ENCODE measurements around the gene SCN9A.
"Not testable (repeated sequence)": the region's sequence is repeated elsewhere in the genome, so short reads cannot be mapped to it uniquely, and the experiment has no call there.

The SCN9A gene

GRCh38 chr2:166206153-166206552, 169.6 kb downstream of the SCN9A start:
- not testable (repeated sequence) for H4K91ac ChIP-seq (ENCODE audit: low read length); H3K4me1 ChIP-seq (ENCODE audit: control insufficient read depth, insufficient read depth, low read depth, low read length); H3K4me2 ChIP-seq (ENCODE audit: low read length, poor library complexity, severe bottlenecking); H3K4ac ChIP-seq (ENCODE audit: low read depth in 1 of 2, low read length in 2 of 2); H2BK12ac ChIP-seq (ENCODE audit: low read length in 2 of 2); DNase-seq; H3K4me3 ChIP-seq (ENCODE audit: insufficient read depth in 1 of 2, low read depth in 1 of 2, low read length in 2 of 2); H2BK120ac ChIP-seq (ENCODE audit: low read depth, low read length); H3K36me3 ChIP-seq (ENCODE audit: control insufficient read depth in 1 of 2, insufficient read depth in 2 of 2, low read depth in 1 of 2, low read length in 2 of 2); H3K27ac ChIP-seq (ENCODE audit: low read length, poor library complexity, severe bottlenecking); H2BK5ac ChIP-seq (ENCODE audit: low read depth, low read length, poor library complexity, severe bottlenecking); H2AK5ac ChIP-seq (ENCODE audit: low read length, severe bottlenecking); H3K9ac ChIP-seq (ENCODE audit: low read length); H3K27me3 ChIP-seq (ENCODE audit: control insufficient read depth in 1 of 2, insufficient read depth in 1 of 2, low read length in 2 of 2); H3K14ac ChIP-seq (ENCODE audit: low read length in 2 of 2); H3K18ac ChIP-seq (ENCODE audit: low read depth in 1 of 2, low read length in 2 of 2); H4K8ac ChIP-seq (ENCODE audit: low read length); H3K23ac ChIP-seq (ENCODE audit: low read length in 2 of 2); H3K9me3 ChIP-seq (ENCODE audit: control insufficient read depth, low read length); H2AFZ ChIP-seq (ENCODE audit: low read depth, low read length); H3K79me1 ChIP-seq (replicated peaks; ENCODE audit: low read length, poor library complexity, severe bottlenecking); H2BK15ac ChIP-seq (ENCODE audit: low read depth, poor library complexity, severe bottlenecking)
- WGBS = no CpG with 5 or more reads among the region's 1 CpG

GRCh38 chr2:166202778-166203177, 173.0 kb downstream of the SCN9A start:
- Histone ChIP-seq H3K18ac (ENCODE audit: low read depth in 1 of 2, low read length in 2 of 2) (no peak overlapping the region), H2AFZ (ENCODE audit: low read depth, low read length) (no peak overlapping the region), H3K79me1 (replicated peaks; ENCODE audit: low read length, poor library complexity, severe bottlenecking) (no peaks in the 10 kb centered on the region), H3K14ac (ENCODE audit: low read length in 2 of 2) (no peak overlapping the region), H3K4ac (ENCODE audit: low read depth in 1 of 2, low read length in 2 of 2) (no peak overlapping the region), H3K27me3 (ENCODE audit: control insufficient read depth in 1 of 2, insufficient read depth in 1 of 2, low read length in 2 of 2) (no peaks in the 10 kb centered on the region), H3K4me2 (ENCODE audit: low read length, poor library complexity, severe bottlenecking) (no peak overlapping the region), H3K4me1 (ENCODE audit: control insufficient read depth, insufficient read depth, low read depth, low read length) (no peaks in the 10 kb centered on the region), H2BK15ac (ENCODE audit: low read depth, poor library complexity, severe bottlenecking) (no peak overlapping the region), H3K23ac (ENCODE audit: low read length in 2 of 2) (no peak overlapping the region), H2AK5ac (ENCODE audit: low read length, severe bottlenecking) (no peak overlapping the region), H3K9me3 (ENCODE audit: control insufficient read depth, low read length) (no peaks in the 10 kb centered on the region), H2BK120ac (ENCODE audit: low read depth, low read length) (no peak overlapping the region), H3K27ac (ENCODE audit: low read length, poor library complexity, severe bottlenecking) (no peak overlapping the region), H3K9ac (ENCODE audit: low read length) (no peak overlapping the region), H2BK5ac (ENCODE audit: low read depth, low read length, poor library complexity, severe bottlenecking) (no peak overlapping the region), H3K4me3 (ENCODE audit: insufficient read depth in 1 of 2, low read depth in 1 of 2, low read length in 2 of 2) (no peak overlapping the region), H2BK12ac (ENCODE audit: low read length in 2 of 2) (no peak overlapping the region), H3K36me3 (ENCODE audit: control insufficient read depth in 1 of 2, insufficient read depth in 2 of 2, low read depth in 1 of 2, low read length in 2 of 2) (no peaks in the 10 kb centered on the region), H4K91ac (ENCODE audit: low read length) (no peak overlapping the region), H4K8ac (ENCODE audit: low read length) (no peak overlapping the region)
- no peak for DNase-seq

GRCh38 chr2:166197446-166197845, 178.3 kb downstream of the SCN9A start:
- Histone ChIP-seq H3K9ac (ENCODE audit: low read length) (no peak overlapping the region), H3K4me1 (ENCODE audit: control insufficient read depth, insufficient read depth, low read depth, low read length) (no peaks in the 10 kb centered on the region), H3K4me3 (ENCODE audit: insufficient read depth in 1 of 2, low read depth in 1 of 2, low read length in 2 of 2) (no peak overlapping the region), H3K23ac (ENCODE audit: low read length in 2 of 2) (no peak overlapping the region), H4K91ac (ENCODE audit: low read length) (no peak overlapping the region), H2BK15ac (ENCODE audit: low read depth, poor library complexity, severe bottlenecking) (no peak overlapping the region), H3K36me3 (ENCODE audit: control insufficient read depth in 1 of 2, insufficient read depth in 2 of 2, low read depth in 1 of 2, low read length in 2 of 2) (no peaks in the 10 kb centered on the region), H3K4me2 (ENCODE audit: low read length, poor library complexity, severe bottlenecking) (no peak overlapping the region), H3K79me1 (replicated peaks; ENCODE audit: low read length, poor library complexity, severe bottlenecking) (no peaks in the 10 kb centered on the region), H3K9me3 (ENCODE audit: control insufficient read depth, low read length) (no peaks in the 10 kb centered on the region), H2AFZ (ENCODE audit: low read depth, low read length) (no peak overlapping the region), H3K27ac (ENCODE audit: low read length, poor library complexity, severe bottlenecking) (no peak overlapping the region), H2BK12ac (ENCODE audit: low read length in 2 of 2) (no peak overlapping the region), H2BK5ac (ENCODE audit: low read depth, low read length, poor library complexity, severe bottlenecking) (no peak overlapping the region), H3K27me3 (ENCODE audit: control insufficient read depth in 1 of 2, insufficient read depth in 1 of 2, low read length in 2 of 2) (no peaks in the 10 kb centered on the region), H4K8ac (ENCODE audit: low read length) (no peak overlapping the region), H2BK120ac (ENCODE audit: low read depth, low read length) (no peak overlapping the region), H3K18ac (ENCODE audit: low read depth in 1 of 2, low read length in 2 of 2) (no peak overlapping the region), H2AK5ac (ENCODE audit: low read length, severe bottlenecking) (no peak overlapping the region), H3K14ac (ENCODE audit: low read length in 2 of 2) (no peak overlapping the region), H3K4ac (ENCODE audit: low read depth in 1 of 2, low read length in 2 of 2) (no peak overlapping the region)
- DNase-seq = peak; percentile 5
- 81% methylated on average over 2 of the region's 3 CpGs for WGBS

GRCh38 chr2:166193407-166193806, 182.3 kb downstream of the SCN9A start:
- no peak for DNase-seq
- H3K9ac ChIP-seq (ENCODE audit: low read length) = no peak overlapping the region
- H2BK5ac ChIP-seq (ENCODE audit: low read depth, low read length, poor library complexity, severe bottlenecking) = no peak overlapping the region
- no peak overlapping the region for H2AFZ ChIP-seq (ENCODE audit: low read depth, low read length)
- no peak overlapping the region for H4K91ac ChIP-seq (ENCODE audit: low read length)
- H3K9me3 ChIP-seq (ENCODE audit: control insufficient read depth, low read length) = no peaks in the 10 kb centered on the region
- no peak overlapping the region for H3K4me3 ChIP-seq (ENCODE audit: insufficient read depth in 1 of 2, low read depth in 1 of 2, low read length in 2 of 2)
- no peak overlapping the region for H4K8ac ChIP-seq (ENCODE audit: low read length)
- H3K14ac ChIP-seq (ENCODE audit: low read length in 2 of 2) = no peak overlapping the region
- H2BK15ac ChIP-seq (ENCODE audit: low read depth, poor library complexity, severe bottlenecking) = no peak overlapping the region
- no peak overlapping the region for H3K4ac ChIP-seq (ENCODE audit: low read depth in 1 of 2, low read length in 2 of 2)
- H3K4me2 ChIP-seq (ENCODE audit: low read length, poor library complexity, severe bottlenecking) = no peak overlapping the region
- H3K36me3 ChIP-seq (ENCODE audit: control insufficient read depth in 1 of 2, insufficient read depth in 2 of 2, low read depth in 1 of 2, low read length in 2 of 2) = no peaks in the 10 kb centered on the region
- no peak overlapping the region for H3K18ac ChIP-seq (ENCODE audit: low read depth in 1 of 2, low read length in 2 of 2)
- H2BK12ac ChIP-seq (ENCODE audit: low read length in 2 of 2) = no peak overlapping the region
- H3K27ac ChIP-seq (ENCODE audit: low read length, poor library complexity, severe bottlenecking) = no peak overlapping the region
- H2BK120ac ChIP-seq (ENCODE audit: low read depth, low read length) = no peak overlapping the region
- no peak overlapping the region for H2AK5ac ChIP-seq (ENCODE audit: low read length, severe bottlenecking)
- WGBS = no CpG with 5 or more reads among the region's 2 CpGs
- no peak overlapping the region for H3K23ac ChIP-seq (ENCODE audit: low read length in 2 of 2)
- no peaks in the 10 kb centered on the region for H3K79me1 ChIP-seq (replicated peaks; ENCODE audit: low read length, poor library complexity, severe bottlenecking)
- H3K27me3 ChIP-seq (ENCODE audit: control insufficient read depth in 1 of 2, insufficient read depth in 1 of 2, low read length in 2 of 2) = no peaks in the 10 kb centered on the region
- H3K4me1 ChIP-seq (ENCODE audit: control insufficient read depth, insufficient read depth, low read depth, low read length) = no peaks in the 10 kb centered on the region

All from mesenchymal stem cell (in vitro differentiated cells and primary cell).